CD4-positive, alpha-beta memory T cell (primary cell): ENCODE results near the gene LAG3. TPM values are rescaled to one million over a fixed set of nuclear protein-coding genes. Genes with fewer than 3 reads are reported as not detected.

Source experiments
- CTCF ChIA-PET: fragments of 350-600 bp; sonication (Branson Sonifier 250); formaldehyde crosslinking; loops from one replicate; lab custom pipeline; 2021; ENCODE audit warnings: inconsistent platforms; ENCODE audit not compliant: partially characterized antibody; lab: Charles Lee
- POLR2A ChIA-PET: fragments of 350-600 bp; sonication (Branson Sonifier 250); formaldehyde crosslinking; loops from one replicate; lab custom pipeline; 2021; ENCODE audit not compliant: partially characterized antibody; lab: Charles Lee
- DNase-seq, 5 donors: peaks; one replicate each; pipeline versions ENCODE4 v3.0.0 to v3.0.0-alpha.2; 2020 to 2022; ENCODE audit warnings: mixed read lengths in 1 of 5
- H3K27ac ChIP-seq: one replicate; pipeline ENCODE4 v1.7.0; 2013; ENCODE audit warnings: low read depth, low read length
- H3K27me3 ChIP-seq: 2 replicates; pipeline ENCODE4 v1.7.0; 2013; ENCODE audit warnings: mild to moderate bottlenecking, low read length, moderate library complexity; ENCODE audit not compliant: insufficient read depth
- H3K36me3 ChIP-seq: 2 replicates; pipeline ENCODE4 v1.7.0; 2013; ENCODE audit warnings: mild to moderate bottlenecking, low read length, moderate library complexity; ENCODE audit not compliant: insufficient read depth
- H3K4me1 ChIP-seq: 2 replicates; pipeline ENCODE4 v1.7.0; 2013; ENCODE audit warnings: mild to moderate bottlenecking, low read length, moderate library complexity; ENCODE audit not compliant: insufficient read depth
- H3K4me3 ChIP-seq, 2 donors: one replicate each; pipeline ENCODE4 v1.7.0; 2013; ENCODE audit warnings: low read length in 2 of 2, mild to moderate bottlenecking in 1 of 2
- H3K9me3 ChIP-seq, 2 donors: one replicate each; pipeline ENCODE4 v1.7.0; 2013; ENCODE audit warnings: low read length in 2 of 2, control low read depth in 1 of 2; ENCODE audit not compliant: control insufficient read depth in 1 of 2
- H3K27ac Mint-ChIP-seq, 7 donors: one replicate each; pipeline ENCODE4 v1.8.0; 2020 to 2021; ENCODE audit warnings: mixed read lengths in 7 of 7, mild to moderate bottlenecking in 6 of 7, inconsistent platforms in 3 of 7, moderate library complexity in 3 of 7
- H3K27me3 Mint-ChIP-seq, 2 donors: one replicate each; pipeline ENCODE4 v1.8.0; 2020 to 2021; ENCODE audit warnings: mixed read lengths in 2 of 2
- H3K36me3 Mint-ChIP-seq, 2 donors: one replicate each; pipeline ENCODE4 v1.8.0; 2020 to 2021; ENCODE audit warnings: mixed read lengths in 2 of 2, inconsistent platforms in 1 of 2, mild to moderate bottlenecking in 1 of 2
- H3K4me1 Mint-ChIP-seq, 4 donors: one replicate each; pipeline ENCODE4 v1.8.0; 2020 to 2021; ENCODE audit warnings: mixed read lengths in 4 of 4, mild to moderate bottlenecking in 1 of 4
- H3K4me3 Mint-ChIP-seq, 8 donors: one replicate each; pipeline ENCODE4 v1.8.0; 2020 to 2021; ENCODE audit warnings: mixed read lengths in 8 of 8, mild to moderate bottlenecking in 7 of 8, moderate library complexity in 6 of 8, inconsistent platforms in 3 of 8
- H3K9me3 Mint-ChIP-seq, 8 donors: one replicate each; pipeline ENCODE4 v1.8.0; 2020 to 2021; ENCODE audit warnings: mixed read lengths in 8 of 8, mild to moderate bottlenecking in 5 of 8, inconsistent platforms in 3 of 8, moderate library complexity in 1 of 8
- intact Hi-C: fragments of 100-400 bp; cut with micrococcal nuclease; formaldehyde crosslinking; loops from one replicate; pipeline ENCODE4 v1.15.1; 2023
- polyA plus RNA-seq, 2 donors: library from polyadenylated mRNA; unstranded; fragments of 300-500 nt; fragmentation: Illumina TruSeq; gene quantifications; one replicate each; pipeline ENCODE4 v1.2.3, GENCODE V29; 2021
- total RNA-seq, 2 experiments: library from RNA; stranded (reverse); gene quantifications; one replicate each; pipeline ENCODE4 v1.2.3, GENCODE V29; 2021

LAG3 gene
- total and polyA plus RNA-seq, 4 experiments from 2014 or later: 2.4 to 8.3 (median 4.4) TPM

DNA sequence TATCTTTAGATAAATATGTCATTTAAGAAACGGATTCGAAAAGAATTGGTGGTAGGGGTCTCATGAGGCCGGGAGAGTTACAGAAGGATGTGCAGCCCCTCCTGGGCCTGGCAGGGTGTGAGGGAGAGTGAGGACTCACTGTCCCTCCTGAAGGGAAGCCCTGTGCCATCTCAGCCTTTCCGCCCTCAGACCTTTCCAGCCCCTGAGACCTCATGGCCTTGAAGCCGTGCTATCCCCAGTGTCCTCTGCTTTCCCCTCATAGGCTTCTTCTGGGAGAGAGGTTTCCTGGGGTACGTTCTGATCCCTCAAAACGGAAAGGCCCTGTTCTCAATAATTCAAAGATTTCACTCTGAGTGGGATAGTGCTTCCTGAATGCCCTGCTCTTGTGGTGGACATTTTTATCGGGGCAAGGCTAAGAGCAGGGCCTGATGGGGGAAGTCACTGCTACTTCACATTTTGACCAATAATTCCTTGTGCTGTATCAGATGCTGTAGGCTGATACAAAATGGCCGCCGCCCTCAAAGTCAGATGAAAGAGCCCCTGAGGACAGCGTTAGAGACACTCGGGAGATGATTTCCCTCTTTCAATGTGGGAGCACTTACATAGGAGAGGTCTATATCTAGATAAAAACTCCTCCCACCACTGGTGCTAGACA is 18.3 kb downstream of the LAG3 start:
- Histone ChIP-seq H3K4me3 (peak overlapping the region; percentile 79 to 95), H3K9me3 (no peaks in the 10 kb centered on the region), H3K4me1 (peaks cover 60% of the 10 kb centered on the region), H3K36me3 (peaks cover 11% of the 10 kb centered on the region), H3K27me3 (no peaks in the 10 kb centered on the region), H3K27ac (peak overlapping the region; percentile 83)
- intact Hi-C loops: loop anchor here (1.0 kb wide), 1 partner anchor 37 kb away; the partner anchor contains the start of gene MLF2
- Mint-ChIP-seq H3K27ac (peak overlapping the region; percentile 90 to 99 (median 98)), H3K27me3 (no peaks in the 10 kb centered on the region), H3K36me3 (peaks cover 9 to 41% of the 10 kb centered on the region in 2 donors), H3K4me1 (peaks cover 47 to 94% (median 64%) of the 10 kb centered on the region in 4 donors), H3K9me3 (no peaks in the 10 kb centered on the region), H3K4me3 (peak overlapping the region; percentile 95 to 99 (median 98))
- DNase-seq: peak; percentile 51 to 66 (median 55)
- CTCF ChIA-PET: interaction anchor here (1.7 to 28.3 kb wide), 9 partner anchors 10 to 106 kb away, joined by 3 to 303 read pairs (median 21); partner anchors contain the start of genes COPS7A, GPR162, LAG3 and MLF2
- POLR2A ChIA-PET: interaction anchor here (1.1 to 3.6 kb wide), 22 partner anchors 8 to 187 kb away, joined by 3 to 36 read pairs (median 17); partner anchors contain the start of genes CDCA3, COPS7A, GPR162 and LAG3

DNA sequence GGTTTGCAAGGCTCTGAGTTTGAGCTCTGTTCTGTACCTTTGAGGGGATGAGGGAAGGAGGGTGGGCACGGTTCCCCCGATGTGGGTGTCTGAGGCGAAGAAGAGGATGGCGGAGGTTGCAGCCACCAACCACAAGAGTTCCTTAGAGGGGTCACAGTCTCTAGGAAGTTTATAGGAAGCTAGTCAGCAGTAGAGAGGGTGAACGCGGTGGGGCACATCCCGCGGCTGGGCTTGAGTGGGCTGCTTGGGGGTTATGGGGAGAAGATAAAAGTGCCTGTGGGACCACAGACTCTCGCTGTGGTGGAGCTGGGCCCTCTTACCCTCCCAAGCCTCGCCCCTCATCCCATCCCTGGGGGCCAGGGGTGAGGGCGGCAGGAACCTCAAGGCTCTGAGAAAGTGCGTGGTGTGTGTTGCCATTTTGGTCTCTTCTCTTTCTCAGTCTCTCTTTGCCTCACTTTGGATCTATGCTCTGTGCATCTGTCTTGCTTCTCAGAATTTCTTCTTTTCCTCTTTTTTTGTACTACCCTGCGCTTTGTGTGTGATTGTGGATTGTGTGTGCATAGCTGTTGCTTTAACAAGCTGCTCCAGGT is 19.7 kb downstream of the LAG3 start:
- Mint-ChIP-seq H3K27ac (peak overlapping the region; percentile 90 to 99 (median 98)), H3K9me3 (no peaks in the 10 kb centered on the region), H3K36me3 (peaks cover 16 to 54% of the 10 kb centered on the region in 2 donors), H3K4me1 (peaks cover 49 to 92% (median 66%) of the 10 kb centered on the region in 4 donors), H3K27me3 (no peaks in the 10 kb centered on the region), H3K4me3 (peak overlapping the region; percentile 95 to 99 (median 98))
- intact Hi-C loops: loop anchor here (2.0 kb wide), 2 partner anchors 25 to 33 kb away; partner anchors contain the start of gene PTMS
- peak overlapping the region; percentile 79 for H3K4me3 ChIP-seq
- no peaks in the 10 kb centered on the region for H3K9me3 ChIP-seq
- H3K27ac ChIP-seq: peak overlapping the region; percentile 83
- DNase-seq: no peak
- no peaks in the 10 kb centered on the region for H3K27me3 ChIP-seq
- CTCF ChIA-PET: interaction anchor here (0.6 to 28.3 kb wide), 14 partner anchors 9 to 234 kb away, joined by 3 to 303 read pairs (median 8); partner anchors contain the start of genes COPS7A, GPR162, MLF2 and NOP2
- POLR2A ChIA-PET: interaction anchor here (0.8 to 3.6 kb wide), 28 partner anchors 10 to 340 kb away, joined by 3 to 29 read pairs (median 6); partner anchors contain the start of genes C12orf57, CDCA3, COPS7A and GAPDH
- peaks cover 26% of the 10 kb centered on the region for H3K36me3 ChIP-seq
- H3K4me1 ChIP-seq: peaks cover 59% of the 10 kb centered on the region

GRCh38 chr12:6792522-6793201 is 20.3 kb downstream of the LAG3 start:
- Histone ChIP-seq H3K4me1 (peaks cover 55% of the 10 kb centered on the region), H3K9me3 (no peaks in the 10 kb centered on the region), H3K36me3 (peaks cover 28% of the 10 kb centered on the region), H3K27me3 (no peaks in the 10 kb centered on the region), H3K27ac (peak overlapping the region; percentile 83), H3K4me3 (peak overlapping the region; percentile 79)
- POLR2A ChIA-PET: interaction anchor here (0.7 to 3.6 kb wide), 26 partner anchors 11 to 258 kb away, joined by 3 to 29 read pairs (median 8); partner anchors contain the start of genes C12orf57, CDCA3, COPS7A and GAPDH
- intact Hi-C loops: loop anchor here (2.0 kb wide), 2 partner anchors 26 to 32 kb away; partner anchors contain the start of gene PTMS
- H3K4me3 Mint-ChIP-seq: peak overlapping the region; percentile 95 to 99 (median 98)
- DNase-seq: peak; percentile 59 to 73 (median 66)
- H3K9me3 Mint-ChIP-seq: no peaks in the 10 kb centered on the region
- H3K27me3 Mint-ChIP-seq: no peaks in the 10 kb centered on the region
- H3K27ac Mint-ChIP-seq: peak overlapping the region; percentile 90 to 99 (median 98)
- CTCF ChIA-PET: interaction anchor here (0.6 to 28.3 kb wide), 14 partner anchors 9 to 235 kb away, joined by 3 to 303 read pairs (median 8); partner anchors contain the start of genes COPS7A, GPR162, MLF2 and NOP2
- H3K4me1 Mint-ChIP-seq: peaks cover 50 to 92% (median 66%) of the 10 kb centered on the region in 4 donors
- peaks cover 21 to 61% of the 10 kb centered on the region in 2 donors for H3K36me3 Mint-ChIP-seq

DNA sequence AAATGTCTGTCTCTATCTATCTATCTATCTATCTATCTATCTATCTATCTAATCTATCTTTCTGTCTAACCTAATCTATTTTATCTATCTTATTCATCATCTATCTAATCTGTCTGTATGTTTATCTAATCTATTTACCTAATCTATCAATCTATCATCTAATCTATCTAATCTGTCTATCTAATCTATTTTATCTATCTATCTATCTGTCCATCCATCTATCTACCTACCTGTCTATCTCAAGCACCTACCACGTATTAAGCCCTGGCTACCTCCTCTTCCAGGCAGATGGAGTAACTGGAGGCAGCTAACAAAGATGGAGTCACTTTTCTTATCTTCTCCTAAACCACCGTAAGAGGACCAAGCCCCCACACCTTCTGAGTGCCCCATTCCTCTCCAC is 22.8 kb downstream of the LAG3 start:
- intact Hi-C loops: no loop called here
- H3K36me3 Mint-ChIP-seq: peaks cover 39 to 75% of the 10 kb centered on the region in 2 donors
- CTCF ChIA-PET: interaction anchor here (2.0 to 28.3 kb wide), 4 partner anchors 16 to 42 kb away, joined by 7 to 303 read pairs (median 10); partner anchors contain the start of genes GPR162, MLF2, P3H3 and PTMS
- H3K9me3 ChIP-seq: no peaks in the 10 kb centered on the region
- POLR2A ChIA-PET: interaction anchor here (0.6 to 1.9 kb wide), 4 partner anchors 8 to 28 kb away, joined by 3 to 7 read pairs (median 4); no protein-coding TSS in a partner anchor
- H3K4me1 Mint-ChIP-seq: peaks cover 53 to 94% (median 71%) of the 10 kb centered on the region in 4 donors
- H3K27ac Mint-ChIP-seq: peak overlapping the region; percentile 10 to 87 (median 73)
- peaks cover 43% of the 10 kb centered on the region for H3K36me3 ChIP-seq
- DNase-seq: no peak
- no peaks in the 10 kb centered on the region for H3K27me3 Mint-ChIP-seq
- peak overlapping the region; percentile 18 for H3K27ac ChIP-seq
- peak overlapping the region in 4 of 8 donors; percentile 15 to 62 (median 50) for H3K4me3 Mint-ChIP-seq
- H3K4me1 ChIP-seq: peaks cover 56% of the 10 kb centered on the region
- H3K27me3 ChIP-seq: no peaks in the 10 kb centered on the region
- H3K4me3 ChIP-seq: no peak overlapping the region
- no peaks in the 10 kb centered on the region for H3K9me3 Mint-ChIP-seq

GRCh38 chr12:6796576-6796975 is 24.3 kb downstream of the LAG3 start:
- Histone ChIP-seq H3K9me3 (no peaks in the 10 kb centered on the region), H3K4me1 (peaks cover 57% of the 10 kb centered on the region), H3K27me3 (no peaks in the 10 kb centered on the region), H3K27ac (no peak overlapping the region), H3K36me3 (peaks cover 47% of the 10 kb centered on the region), H3K4me3 (no peak overlapping the region)
- H3K9me3 Mint-ChIP-seq: no peaks in the 10 kb centered on the region
- ChIA-PET POLR2A (interaction anchor here (1.2 to 1.9 kb wide), 5 partner anchors 9 to 28 kb away, joined by 4 to 7 read pairs (median 4); no protein-coding TSS in a partner anchor), CTCF (interaction anchor here (0.7 to 28.3 kb wide), 6 partner anchors 10 to 43 kb away, joined by 3 to 303 read pairs (median 5); partner anchors contain the start of genes GPR162, MLF2, P3H3 and PTMS)
- H3K27ac Mint-ChIP-seq: peak overlapping the region; percentile 5 to 82 (median 65)
- peak overlapping the region in 2 of 8 donors; percentile 10 to 59 for H3K4me3 Mint-ChIP-seq
- H3K36me3 Mint-ChIP-seq: peaks cover 41 to 75% of the 10 kb centered on the region in 2 donors
- intact Hi-C loops: no loop called here
- no peak for DNase-seq
- H3K27me3 Mint-ChIP-seq: no peaks in the 10 kb centered on the region
- H3K4me1 Mint-ChIP-seq: peaks cover 51 to 83% (median 66%) of the 10 kb centered on the region in 4 donors

DNA sequence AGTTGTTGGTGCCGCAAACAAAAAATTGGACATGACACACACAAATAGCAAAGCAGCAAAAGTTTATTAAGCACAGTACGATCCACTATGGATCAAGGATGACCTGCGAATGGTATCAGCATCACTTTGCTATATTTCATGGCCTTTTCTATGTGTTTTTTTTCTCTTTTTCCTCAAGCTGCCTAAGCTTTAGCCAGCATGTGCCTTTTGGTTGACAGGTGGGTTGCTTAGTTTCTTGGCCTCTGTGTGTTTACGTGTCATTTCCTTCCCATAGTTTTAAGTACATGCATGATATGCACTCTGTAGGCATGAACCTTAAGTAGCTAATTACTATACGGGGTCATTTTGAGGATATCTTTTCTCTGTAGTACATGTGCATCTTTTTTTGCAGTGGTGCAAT is 26.8 kb downstream of the LAG3 start:
- H3K9me3 Mint-ChIP-seq: no peaks in the 10 kb centered on the region
- ChIA-PET CTCF (no interaction called here), POLR2A (interaction anchor here (1.2 kb wide), 1 partner anchor 10 kb away, joined by 3 read pairs; the partner anchor contains the start of gene CD4)
- peak overlapping the region in 2 of 7 donors; percentile 47 to 64 for H3K27ac Mint-ChIP-seq
- DNase-seq: no peak
- no peaks in the 10 kb centered on the region for H3K27me3 Mint-ChIP-seq
- no peaks in the 10 kb centered on the region for H3K9me3 ChIP-seq
- no peaks in the 10 kb centered on the region for H3K27me3 ChIP-seq
- peaks cover 41% of the 10 kb centered on the region for H3K4me1 ChIP-seq
- H3K4me3 Mint-ChIP-seq: no peak overlapping the region
- H3K4me1 Mint-ChIP-seq: peaks cover 35 to 59% (median 47%) of the 10 kb centered on the region in 4 donors
- no peak overlapping the region for H3K4me3 ChIP-seq
- intact Hi-C loops: no loop called here
- peaks cover 46 to 72% of the 10 kb centered on the region in 2 donors for H3K36me3 Mint-ChIP-seq
- H3K36me3 ChIP-seq: peaks cover 63% of the 10 kb centered on the region
- no peak overlapping the region for H3K27ac ChIP-seq
